DMS 273 (cell line): ENCODE data around the gene RNF183.

ENCODE experiments used
- DNase-seq: peaks from one replicate; lab custom pipeline; 2025; ENCODE audit not compliant: unreplicated experiment; lab: John Stamatoyannopoulos, UW

RNF183 gene, protein sequence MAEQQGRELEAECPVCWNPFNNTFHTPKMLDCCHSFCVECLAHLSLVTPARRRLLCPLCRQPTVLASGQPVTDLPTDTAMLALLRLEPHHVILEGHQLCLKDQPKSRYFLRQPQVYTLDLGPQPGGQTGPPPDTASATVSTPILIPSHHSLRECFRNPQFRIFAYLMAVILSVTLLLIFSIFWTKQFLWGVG

DNA sequence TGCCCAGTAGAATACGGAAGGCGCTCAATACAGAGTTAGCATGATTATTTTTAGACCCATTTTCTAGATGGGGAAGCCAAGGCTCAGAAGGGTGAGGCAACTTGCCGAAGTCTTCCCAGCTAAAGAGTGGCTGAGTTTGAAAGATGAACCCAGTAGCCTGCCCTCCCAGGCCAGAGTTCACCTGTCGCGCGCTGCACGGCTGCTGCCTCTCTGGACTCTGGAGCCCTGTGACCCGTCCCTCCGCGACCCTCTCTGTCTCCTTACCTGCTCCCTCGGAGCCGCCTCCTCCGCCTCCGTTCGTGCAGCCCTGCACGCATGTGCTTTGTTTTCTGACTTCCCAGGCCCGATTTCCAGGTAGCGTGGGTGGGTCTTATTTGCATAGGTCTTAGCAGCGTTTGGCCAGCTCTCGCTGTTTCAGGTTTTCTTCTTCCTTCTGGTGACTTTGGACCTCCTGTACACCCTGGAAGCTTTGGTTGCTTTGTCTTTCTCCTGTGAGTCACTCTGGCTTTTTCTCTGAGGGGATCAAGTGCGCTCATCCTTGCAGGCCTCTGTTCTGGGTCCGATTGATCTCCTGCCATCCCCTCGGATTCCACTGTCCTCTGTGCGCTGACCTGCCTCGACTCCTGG, at the start of gene RNF183:
Gene RNF183, minus strand, starts transcription at position 585 of the 627 bp plus-strand sequence. CDS start 5,192 bp downstream, outside the sequence.
- no peak for DNase-seq

GRCh38 chr9:113352411-113352810, 49.2 kb upstream of the RNF183 start:
- no peak for DNase-seq

- no peak for DNase-seq
Observed at GRCh38 chr9:113352006-113352405, 48.8 kb upstream of the RNF183 start.

- DNase-seq: no peak
Observed at GRCh38 chr9:113350937-113351336, 47.8 kb upstream of the RNF183 start.

GRCh38 chr9:113350107-113350661, 47.0 kb upstream of the RNF183 start:
- DNase-seq: no peak

- DNase-seq: peak; percentile 55
Observed at GRCh38 chr9:113349445-113350094, 46.4 kb upstream of the RNF183 start, which contains the start of gene BSPRY. BSPRY (plus strand) TSS chr9:113349541; CDS start chr9:113349580, 39 bp downstream.

GRCh38 chr9:113349066-113349444, 45.9 kb upstream of the RNF183 start:
- DNase-seq: peak; percentile 38

DNA sequence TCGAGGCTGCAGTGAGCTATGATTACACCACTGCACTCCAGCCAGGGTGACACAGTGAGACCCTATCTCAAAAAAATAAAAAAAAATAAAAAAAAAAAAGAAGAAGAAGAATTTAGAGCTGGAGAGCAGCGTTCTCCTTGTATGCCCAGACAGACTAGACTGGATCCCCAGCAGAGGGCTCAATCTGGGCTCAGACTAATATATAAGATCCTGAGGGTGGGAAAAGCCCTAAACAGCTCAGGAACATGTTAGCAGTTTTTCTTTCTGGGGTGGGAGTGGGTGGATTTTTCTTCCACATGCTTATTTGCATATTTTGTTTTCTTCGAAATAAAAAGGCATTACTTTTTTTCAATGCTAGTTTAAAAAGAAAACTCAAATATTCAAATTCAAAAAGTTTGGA, 45.3 kb upstream of the RNF183 start:
- DNase-seq: peak; percentile 7

DNA sequence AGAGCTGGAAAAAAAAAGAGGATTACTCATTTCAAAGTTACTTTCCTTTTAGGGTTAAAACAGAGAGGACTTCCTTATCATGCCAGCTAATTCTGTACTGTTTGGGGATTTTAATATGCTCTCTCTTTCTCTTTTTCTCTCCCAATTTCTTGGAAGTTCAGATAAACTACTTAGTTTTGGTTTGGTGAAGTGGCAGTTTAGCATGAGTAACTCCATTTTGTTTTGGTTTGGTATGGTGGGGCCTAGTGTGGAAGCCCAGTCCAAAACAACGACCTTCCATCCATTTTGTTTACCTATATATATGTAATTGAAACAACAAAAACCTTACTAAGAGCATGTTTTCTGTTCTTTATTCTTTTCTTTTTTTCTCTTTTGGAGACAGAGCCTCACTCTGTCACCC, 42.5 kb upstream of the RNF183 start:
- DNase-seq: no peak

GRCh38 chr9:113345190-113345589, 42.0 kb upstream of the RNF183 start:
- DNase-seq: no peak

GRCh38 chr9:113343732-113344231, 40.6 kb upstream of the RNF183 start:
- DNase-seq: peak; percentile 55

DNA sequence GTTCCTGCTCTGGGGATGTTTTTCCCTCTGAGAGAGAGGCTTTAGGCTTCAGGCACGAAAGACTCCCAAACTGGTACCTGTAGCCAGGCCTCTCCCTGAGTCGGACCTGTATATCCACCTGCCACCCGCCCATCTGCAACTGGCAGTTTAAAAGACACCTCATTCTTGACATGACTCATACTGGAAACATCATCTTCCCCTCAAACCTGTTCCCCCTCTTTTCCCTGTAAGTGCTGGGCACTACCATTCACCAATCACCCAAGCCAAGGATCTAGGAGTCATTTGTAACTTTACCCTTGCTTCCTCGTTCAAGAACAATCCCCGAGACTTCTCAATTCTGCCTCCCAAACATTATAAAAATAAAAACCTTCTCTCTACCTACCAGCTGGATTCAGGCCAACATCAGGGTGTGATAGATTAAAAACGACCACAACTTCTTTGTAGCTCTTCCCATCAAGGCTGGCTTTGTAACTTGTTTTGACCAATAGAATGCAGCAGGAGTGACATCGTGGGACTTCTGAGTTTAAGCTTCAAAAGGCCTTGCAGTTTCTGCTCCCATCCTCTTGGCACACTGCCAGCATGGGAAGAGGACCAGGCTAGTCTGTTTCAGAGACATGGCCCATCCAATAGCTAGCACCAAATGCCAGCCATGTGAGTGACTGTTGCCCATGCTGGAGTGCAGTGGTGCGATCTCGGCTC, 38.7 kb upstream of the RNF183 start:
- DNase-seq: peak; percentile 46

- peak; percentile 94 for DNase-seq
Observed at GRCh38 chr9:113340011-113340699, 37.0 kb upstream of the RNF183 start, which contains the start of gene WDR31. WDR31 (minus strand) TSS chr9:113340275; CDS start chr9:113332022, 8,253 bp downstream.

DNA sequence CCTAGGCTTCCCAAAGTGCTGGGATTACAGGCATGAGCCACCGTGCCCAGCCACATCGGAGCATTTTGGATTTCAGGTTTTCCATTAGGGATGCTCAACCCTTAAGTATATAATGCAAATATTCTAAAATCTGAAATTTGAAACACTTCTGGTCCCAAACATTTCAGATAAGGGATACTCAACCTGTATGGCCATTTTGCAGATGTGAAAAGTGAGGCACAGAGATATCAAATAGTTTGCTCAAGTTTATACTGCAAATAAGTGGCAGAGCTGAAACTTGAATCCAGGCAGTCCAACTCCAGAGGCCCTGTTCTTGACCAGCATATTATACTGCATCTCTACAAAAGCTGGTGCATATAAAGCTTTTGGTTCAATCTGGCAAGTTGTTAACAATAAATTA, 34.5 kb upstream of the RNF183 start:
- DNase-seq: no peak

GRCh38 chr9:113331780-113332179, 28.6 kb upstream of the RNF183 start:
- no peak for DNase-seq

DNA sequence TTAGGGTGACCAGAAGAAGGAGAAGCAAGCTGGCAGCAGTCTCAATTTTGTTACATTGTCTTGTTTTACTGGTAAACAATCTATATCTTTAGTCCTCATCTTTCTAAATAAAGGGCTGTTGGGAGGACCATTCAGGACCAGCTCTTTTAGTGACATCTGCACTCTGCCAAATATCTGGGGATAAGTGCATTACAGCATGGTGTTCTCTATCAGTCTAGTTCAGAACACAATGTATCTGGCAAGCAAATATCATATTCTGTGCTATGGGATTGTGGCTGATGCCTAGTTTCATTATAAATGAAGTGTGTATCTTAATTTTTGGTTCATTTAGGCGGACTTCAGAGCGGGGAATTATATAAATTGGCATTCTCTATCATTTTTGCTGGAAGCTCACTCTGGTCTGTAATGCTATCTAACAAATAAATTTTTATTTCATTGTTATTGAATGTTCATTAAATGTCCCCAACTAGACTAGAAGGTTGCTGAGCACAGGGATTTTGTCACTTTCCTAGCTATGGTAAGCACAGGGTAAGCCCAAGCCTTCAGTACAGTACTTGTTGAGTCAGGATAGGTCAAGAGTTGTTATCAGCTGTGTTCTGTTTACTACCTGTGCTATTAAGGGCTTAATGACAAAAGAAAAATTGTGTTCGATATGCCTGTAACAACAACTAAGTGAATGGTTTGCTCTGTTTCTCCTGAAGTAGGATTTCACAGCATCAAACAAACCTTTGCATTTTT, 25.0 kb upstream of the RNF183 start:
- DNase-seq: no peak

- DNase-seq: no peak
Observed at GRCh38 chr9:113326230-113326629, 23.1 kb upstream of the RNF183 start.

- DNase-seq: no peak
Observed at GRCh38 chr9:113322671-113323070, 19.5 kb upstream of the RNF183 start.

GRCh38 chr9:113320051-113320450, 16.9 kb upstream of the RNF183 start:
- DNase-seq: no peak

DNA sequence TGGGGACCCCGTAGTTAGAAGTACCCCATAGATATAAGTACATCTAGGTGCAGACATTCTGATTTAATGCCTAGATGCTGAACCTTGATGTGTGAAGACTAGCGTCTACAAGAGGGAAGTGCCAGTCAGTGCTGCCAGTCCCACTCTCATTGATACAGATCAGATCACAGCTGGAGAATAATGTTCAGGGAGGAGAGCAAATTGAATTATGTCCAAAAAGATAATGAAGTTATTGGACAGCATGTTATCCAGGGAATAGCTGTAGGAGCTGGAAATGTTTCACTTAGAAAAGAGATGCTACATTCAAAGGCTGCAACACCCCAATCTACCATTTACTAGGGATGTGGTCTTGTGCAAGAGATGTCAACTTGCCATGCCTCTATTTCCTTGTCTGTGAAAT, 15.9 kb upstream of the RNF183 start:
- DNase-seq: no peak
